GM12801 (cell line): ENCODE data around the gene KRT1.

Experiments used
- TF ChIP-seq, protein P1 (sequence below): IDR thresholded peaks from one replicate; pipeline ENCODE4 v1.5.1; 2011; ENCODE audit warnings: control low read depth; ENCODE audit not compliant: insufficient read length; ENCODE audit errors: extremely low read depth

Gene KRT1

DNA sequence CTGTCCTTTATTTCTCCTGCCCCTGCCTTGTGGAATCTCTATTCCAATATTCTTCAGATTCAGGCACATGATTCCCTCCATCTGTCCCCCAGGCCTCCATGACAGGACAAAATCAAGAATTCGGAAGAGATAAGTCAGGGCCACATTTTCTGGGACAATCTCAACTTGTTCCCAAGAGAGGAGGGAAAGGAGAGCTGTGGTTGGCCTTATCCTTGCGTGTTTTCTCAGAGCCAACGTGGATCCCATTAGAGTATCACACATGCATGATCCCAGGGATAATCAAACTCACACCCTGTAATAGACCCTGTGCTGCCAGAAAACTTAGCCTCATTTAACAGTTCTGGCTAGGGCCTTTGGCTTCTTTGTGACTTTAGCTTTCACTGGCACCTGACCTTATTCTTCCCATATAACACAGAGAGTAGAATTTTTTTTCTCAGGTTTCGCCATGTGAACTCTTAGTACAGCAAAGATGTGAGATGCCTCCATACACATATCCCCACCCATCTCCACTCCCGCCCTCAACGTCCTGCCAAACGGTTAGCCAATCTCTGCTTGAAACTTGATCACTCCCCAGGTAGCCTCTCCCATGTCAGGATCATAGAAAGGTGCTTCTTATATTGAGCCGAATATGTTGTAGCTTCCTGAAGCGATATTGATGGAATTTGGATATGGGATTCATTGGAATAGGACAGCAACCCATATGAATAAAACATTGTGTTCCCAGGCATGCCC is 6.7 kb upstream of the KRT1 start:
- TF ChIP-seq, protein P1, sequence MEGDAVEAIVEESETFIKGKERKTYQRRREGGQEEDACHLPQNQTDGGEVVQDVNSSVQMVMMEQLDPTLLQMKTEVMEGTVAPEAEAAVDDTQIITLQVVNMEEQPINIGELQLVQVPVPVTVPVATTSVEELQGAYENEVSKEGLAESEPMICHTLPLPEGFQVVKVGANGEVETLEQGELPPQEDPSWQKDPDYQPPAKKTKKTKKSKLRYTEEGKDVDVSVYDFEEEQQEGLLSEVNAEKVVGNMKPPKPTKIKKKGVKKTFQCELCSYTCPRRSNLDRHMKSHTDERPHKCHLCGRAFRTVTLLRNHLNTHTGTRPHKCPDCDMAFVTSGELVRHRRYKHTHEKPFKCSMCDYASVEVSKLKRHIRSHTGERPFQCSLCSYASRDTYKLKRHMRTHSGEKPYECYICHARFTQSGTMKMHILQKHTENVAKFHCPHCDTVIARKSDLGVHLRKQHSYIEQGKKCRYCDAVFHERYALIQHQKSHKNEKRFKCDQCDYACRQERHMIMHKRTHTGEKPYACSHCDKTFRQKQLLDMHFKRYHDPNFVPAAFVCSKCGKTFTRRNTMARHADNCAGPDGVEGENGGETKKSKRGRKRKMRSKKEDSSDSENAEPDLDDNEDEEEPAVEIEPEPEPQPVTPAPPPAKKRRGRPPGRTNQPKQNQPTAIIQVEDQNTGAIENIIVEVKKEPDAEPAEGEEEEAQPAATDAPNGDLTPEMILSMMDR: no peak

DNA sequence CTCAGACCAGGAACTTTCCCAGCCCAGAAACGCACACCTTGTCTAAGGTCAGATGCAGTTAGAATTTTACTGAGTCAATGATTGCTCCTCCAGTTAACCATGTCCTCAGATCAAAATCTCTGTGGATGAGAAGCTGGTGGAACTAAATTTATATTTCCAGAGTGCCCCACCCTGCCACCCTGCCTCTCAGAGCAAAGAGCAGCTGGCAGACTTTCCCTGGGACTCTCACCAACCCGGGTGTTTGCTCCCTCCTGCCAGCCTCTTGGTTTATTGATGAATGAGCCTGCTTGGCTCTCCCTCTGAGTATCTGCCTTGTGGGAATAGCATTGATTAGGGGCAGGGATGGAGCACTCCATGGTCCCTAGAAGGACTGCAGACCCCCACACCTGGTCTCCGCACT is 5.9 kb upstream of the KRT1 start:
- TF ChIP-seq, protein P1: no peak

DNA sequence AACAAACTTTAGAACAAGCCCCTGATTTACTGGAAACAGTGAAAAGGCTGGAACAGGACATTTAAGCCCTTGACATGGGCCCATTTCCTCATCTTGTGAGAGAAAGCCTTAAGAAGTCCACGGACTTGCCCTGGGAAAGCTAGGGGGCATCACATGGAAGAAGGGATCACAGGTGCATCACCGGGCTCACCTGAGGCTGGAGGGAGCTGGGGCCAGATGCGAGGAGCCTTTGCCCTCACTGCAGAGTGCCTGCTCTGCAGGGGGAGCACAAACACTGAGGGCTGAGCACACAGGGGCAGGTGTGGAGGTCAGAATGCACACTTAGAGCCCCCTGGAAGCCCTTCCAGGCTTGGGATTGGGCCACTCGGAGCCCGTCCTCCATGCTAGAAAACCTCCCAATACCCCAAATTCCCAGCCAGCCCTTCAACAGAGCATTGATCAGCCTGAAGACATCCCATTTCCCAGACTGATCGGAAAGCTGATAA is 5.2 kb upstream of the KRT1 start:
- TF ChIP-seq, protein P1: no peak

DNA sequence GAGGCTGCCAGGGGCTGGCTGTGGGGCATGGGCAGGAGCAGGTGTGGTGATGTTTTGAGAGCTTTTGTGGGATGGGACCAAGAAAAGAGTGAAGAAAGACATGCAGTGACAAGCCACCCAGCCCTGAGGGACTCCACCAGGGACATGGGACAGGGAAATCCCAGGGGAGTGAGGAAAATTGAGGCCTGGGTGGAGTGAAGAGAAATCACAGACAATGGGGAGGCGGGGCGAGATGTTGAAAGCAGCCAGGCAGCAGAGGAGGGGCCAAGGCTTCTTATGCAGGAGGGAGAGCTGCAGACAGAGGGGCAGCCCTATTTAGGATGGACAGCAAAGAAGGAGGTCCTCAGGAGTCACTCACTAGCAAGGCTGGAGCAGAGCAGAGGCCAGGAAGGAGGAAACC is 4.2 kb upstream of the KRT1 start:
- TF ChIP-seq, protein P1: no peak

DNA sequence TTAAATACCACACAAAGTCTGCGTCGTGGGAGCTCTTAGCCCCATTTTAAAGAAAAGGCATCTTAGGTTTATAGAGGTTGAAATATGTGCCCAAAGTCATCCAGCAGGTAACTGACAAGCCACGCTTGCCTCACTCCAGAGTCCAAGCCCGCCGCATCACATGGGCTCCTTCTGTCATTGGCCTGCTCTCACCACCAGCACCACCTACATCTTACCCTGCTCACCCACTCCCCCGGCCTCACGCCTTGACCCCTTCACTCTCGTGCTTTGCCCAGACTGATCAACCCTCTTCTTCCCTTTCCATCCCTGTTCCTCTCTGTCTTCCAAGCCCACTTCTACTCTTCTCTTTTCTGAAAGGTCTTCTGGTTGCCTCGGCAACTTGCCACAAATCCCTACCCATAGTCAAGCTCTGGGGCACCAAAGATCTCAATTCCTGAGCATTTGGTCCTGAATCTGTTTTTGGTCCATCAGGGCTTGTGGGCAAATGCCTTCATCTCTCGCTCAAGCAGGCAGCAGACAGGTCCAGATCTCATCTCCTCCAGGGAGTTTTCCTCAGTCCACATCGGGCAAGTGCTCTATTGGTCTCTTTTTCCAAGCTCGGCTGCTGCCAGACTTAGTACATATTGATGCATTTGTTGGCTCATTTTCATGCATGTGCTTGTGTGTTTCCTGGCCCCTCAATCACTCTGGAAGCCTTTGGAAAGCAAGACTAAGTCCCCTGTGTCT is 3.5 kb upstream of the KRT1 start:
- TF ChIP-seq, protein P1: no peak

DNA sequence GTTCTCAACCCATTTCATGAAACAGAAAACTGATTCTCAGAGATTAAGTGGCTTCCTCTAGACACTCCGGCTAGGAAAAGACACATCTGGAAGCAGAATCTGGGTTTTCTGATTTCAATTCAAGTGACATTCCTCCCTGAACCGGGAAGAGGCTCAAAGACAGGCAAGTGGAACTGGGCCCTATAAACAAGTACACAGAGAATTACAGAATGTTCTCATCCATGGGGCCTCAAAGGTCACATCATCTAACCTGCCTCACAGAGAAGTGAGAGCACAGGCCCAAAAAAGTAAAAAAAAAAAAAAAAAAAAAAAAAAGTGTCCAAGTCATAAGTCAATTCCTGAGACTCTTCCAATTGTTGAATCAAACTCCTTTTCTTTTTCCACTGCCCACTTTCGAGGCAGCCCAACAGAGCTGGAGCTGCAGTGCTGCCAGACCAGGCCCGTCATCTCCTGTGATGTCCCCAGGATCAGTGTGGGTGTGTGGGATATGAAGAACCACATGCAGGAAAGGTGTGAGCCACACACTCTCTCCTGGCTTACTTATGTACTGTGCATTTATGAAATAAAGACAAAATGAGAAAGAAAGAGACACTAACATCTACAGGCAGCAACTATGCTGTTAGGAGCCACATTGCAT is 2.8 kb upstream of the KRT1 start:
- TF ChIP-seq, protein P1: no peak

DNA sequence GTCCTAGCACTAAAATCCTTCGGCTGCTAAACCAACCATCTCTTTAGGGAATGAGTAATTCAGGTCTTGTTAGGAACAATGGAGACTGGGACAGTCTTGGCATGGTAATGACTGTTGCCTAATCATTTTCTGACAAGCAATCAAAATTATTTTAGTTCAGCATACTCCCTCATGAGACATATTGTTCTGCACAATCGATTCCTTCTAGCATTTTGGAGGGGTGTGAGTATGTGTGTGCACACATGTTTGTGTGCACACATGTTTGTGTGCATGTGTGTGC is 2.1 kb upstream of the KRT1 start:
- TF ChIP-seq, protein P1: no peak
